ENCODE results near the gene FIS1. TPM values are rescaled to one million over a fixed set of nuclear protein-coding genes. Genes with fewer than 3 reads are reported as not detected.
A peak's percentile ranks its signal among the peaks of the same experiment; 100 is the strongest.

Gene FIS1
- total RNA-seq, 4 donors from 2014 or later: 227 to 315 (median 248) TPM

DNA sequence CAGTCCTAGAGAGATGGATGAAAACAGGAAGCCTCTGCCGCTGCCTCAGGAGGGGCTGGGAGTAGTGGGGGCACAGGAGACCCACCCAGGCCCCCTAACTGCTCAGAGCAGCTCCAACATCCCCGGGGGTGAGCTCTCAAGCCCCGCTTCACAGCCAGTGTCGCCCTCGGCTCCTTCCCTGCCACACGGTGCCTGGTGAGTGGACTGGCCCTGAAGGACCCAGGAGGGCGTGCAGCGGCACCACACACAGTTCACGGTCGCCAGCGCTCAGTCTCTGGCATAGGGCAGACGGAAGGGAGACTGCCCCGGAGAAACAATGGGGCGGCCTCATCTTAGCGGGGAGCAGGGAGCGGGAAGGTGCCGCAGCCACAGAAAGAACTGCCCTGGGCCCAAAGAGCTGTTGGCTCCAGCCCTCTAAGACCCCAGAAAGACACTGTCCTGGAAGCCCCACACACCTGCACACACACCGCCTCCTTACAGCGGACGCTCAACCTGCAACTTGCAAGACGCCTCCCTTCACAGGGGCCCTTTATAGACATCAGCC lies 8.5 kb downstream of the FIS1 start:
- no peak overlapping the region for H3K4me3 ChIP-seq
- WGBS, 2 donors (ENCODE audit: low coverage in 1 of 2): 100% methylated on average over 3 to 5 of the region's 21 CpGs
- TF ChIP-seq, protein P1, sequence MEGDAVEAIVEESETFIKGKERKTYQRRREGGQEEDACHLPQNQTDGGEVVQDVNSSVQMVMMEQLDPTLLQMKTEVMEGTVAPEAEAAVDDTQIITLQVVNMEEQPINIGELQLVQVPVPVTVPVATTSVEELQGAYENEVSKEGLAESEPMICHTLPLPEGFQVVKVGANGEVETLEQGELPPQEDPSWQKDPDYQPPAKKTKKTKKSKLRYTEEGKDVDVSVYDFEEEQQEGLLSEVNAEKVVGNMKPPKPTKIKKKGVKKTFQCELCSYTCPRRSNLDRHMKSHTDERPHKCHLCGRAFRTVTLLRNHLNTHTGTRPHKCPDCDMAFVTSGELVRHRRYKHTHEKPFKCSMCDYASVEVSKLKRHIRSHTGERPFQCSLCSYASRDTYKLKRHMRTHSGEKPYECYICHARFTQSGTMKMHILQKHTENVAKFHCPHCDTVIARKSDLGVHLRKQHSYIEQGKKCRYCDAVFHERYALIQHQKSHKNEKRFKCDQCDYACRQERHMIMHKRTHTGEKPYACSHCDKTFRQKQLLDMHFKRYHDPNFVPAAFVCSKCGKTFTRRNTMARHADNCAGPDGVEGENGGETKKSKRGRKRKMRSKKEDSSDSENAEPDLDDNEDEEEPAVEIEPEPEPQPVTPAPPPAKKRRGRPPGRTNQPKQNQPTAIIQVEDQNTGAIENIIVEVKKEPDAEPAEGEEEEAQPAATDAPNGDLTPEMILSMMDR (IDR thresholded peaks at IDR 0.05): no peak
- no peak for TF ChIP-seq POLR2A (IDR thresholded peaks at IDR 0.05)
- no peak for TF ChIP-seq POLR2AphosphoS5 (IDR thresholded peaks at IDR 0.05)
- no peak for TF ChIP-seq EP300 (IDR thresholded peaks at IDR 0.05)
- H3K36me3 ChIP-seq: peaks cover 0 to 60% of the 10 kb centered on the region in 2 donors
- no peak overlapping the region for H3K27ac ChIP-seq
- H3K27me3 ChIP-seq: peaks cover 12% of the 10 kb centered on the region
- peaks cover 0 to 72% (median 22%) of the 10 kb centered on the region in 3 donors for H3K4me1 ChIP-seq
- no peaks in the 10 kb centered on the region for H3K9me3 ChIP-seq
- ATAC-seq: no peak

- peaks cover 12% of the 10 kb centered on the region for H3K27me3 ChIP-seq
- H3K36me3 ChIP-seq: peaks cover 0 to 54% of the 10 kb centered on the region in 2 donors
- H3K4me3 ChIP-seq: no peak overlapping the region
- TF ChIP-seq POLR2A (IDR thresholded peaks at IDR 0.05) (no peak), POLR2AphosphoS5 (IDR thresholded peaks at IDR 0.05) (no peak), EP300 (IDR thresholded peaks at IDR 0.05) (no peak)
- TF ChIP-seq, protein P1 (IDR thresholded peaks at IDR 0.05): no peak
- no peaks in the 10 kb centered on the region for H3K9me3 ChIP-seq
- H3K27ac ChIP-seq: no peak overlapping the region
- H3K4me1 ChIP-seq: peaks cover 0 to 63% (median 22%) of the 10 kb centered on the region in 3 donors
- whole genome bisulfite sequencing, 2 donors (ENCODE audit: low coverage in 1 of 2): 72% methylated on average over 4 of the region's 9 CpGs; no CpG with 5 or more reads in 1 of the 2 donors
- no peak for ATAC-seq
Observed at GRCh38 chr7:101235522-101235921, 9.4 kb downstream of the FIS1 start.

GRCh38 chr7:101235050-101235449 lies 9.8 kb downstream of the FIS1 start:
- Histone ChIP-seq H3K9me3 (no peaks in the 10 kb centered on the region), H3K27me3 (peaks cover 12% of the 10 kb centered on the region), H3K4me3 (no peak overlapping the region), H3K4me1 (peaks cover 0 to 59% (median 22%) of the 10 kb centered on the region in 3 donors), H3K36me3 (peaks cover 0 to 53% of the 10 kb centered on the region in 2 donors), H3K27ac (no peak overlapping the region)
- WGBS, 2 donors (ENCODE audit: low coverage in 1 of 2): 48% methylated on average over 3 of the region's 11 CpGs; no CpG with 5 or more reads in 1 of the 2 donors
- no peak for ATAC-seq
- TF ChIP-seq EP300 (IDR thresholded peaks at IDR 0.05) (no peak), POLR2AphosphoS5 (IDR thresholded peaks at IDR 0.05) (no peak), POLR2A (IDR thresholded peaks at IDR 0.05) (no peak)
- TF ChIP-seq, protein P1 (IDR thresholded peaks at IDR 0.05): peak in 1 of 4 experiments; percentile 32

- TF ChIP-seq EP300 (IDR thresholded peaks at IDR 0.05): no peak
- no peak for TF ChIP-seq POLR2A (IDR thresholded peaks at IDR 0.05)
- TF ChIP-seq, protein P1 (IDR thresholded peaks at IDR 0.05): no peak
- no peak for TF ChIP-seq POLR2AphosphoS5 (IDR thresholded peaks at IDR 0.05)
- ATAC-seq: no peak
- peaks cover 0 to 54% (median 22%) of the 10 kb centered on the region in 3 donors for H3K4me1 ChIP-seq
Observed at GRCh38 chr7:101234636-101235035, 10.2 kb downstream of the FIS1 start.

More at GRCh38 chr7:101234636-101235035, 10.2 kb downstream of the FIS1 start:
- H3K27me3 ChIP-seq: peaks cover 12% of the 10 kb centered on the region
- peaks cover 0 to 50% of the 10 kb centered on the region in 2 donors for H3K36me3 ChIP-seq
- 71 to 100% methylated on average over 2 to 5 of the region's 5 CpGs for WGBS, 2 donors (ENCODE audit: low coverage in 1 of 2)
- H3K27ac ChIP-seq: no peak overlapping the region
- no peak overlapping the region for H3K4me3 ChIP-seq
- no peaks in the 10 kb centered on the region for H3K9me3 ChIP-seq
